Progenitor cell of endocrine pancreas (in vitro differentiated cells): Measurements from ENCODE around the gene RPL36. TPM values are rescaled to one million over a fixed set of nuclear protein-coding genes. Genes with fewer than 3 reads are reported as not detected.
A peak's percentile ranks its signal among the peaks of the same experiment; 100 is the strongest.
"Not testable (repeated sequence)": the region's sequence is repeated elsewhere in the genome, so short reads cannot be mapped to it uniquely, and the experiment has no call there.

Experiments used
- DNase-seq: peaks from one replicate; pipeline ENCODE4 v3.0.0; 2021; ENCODE audit warnings: low spot score; ENCODE audit not compliant: unreplicated experiment
- H3K27ac Mint-ChIP-seq: 2 replicates; pipeline ENCODE4 v1.8.0; 2021; ENCODE audit warnings: mild to moderate bottlenecking, moderate library complexity, mixed read lengths
- H3K27me3 Mint-ChIP-seq: 2 replicates; pipeline ENCODE4 v1.8.0; 2021; ENCODE audit warnings: mixed read lengths
- H3K36me3 Mint-ChIP-seq: 2 replicates; pipeline ENCODE4 v1.8.0; 2022; ENCODE audit warnings: mixed read lengths; ENCODE audit not compliant: insufficient read depth
- H3K4me1 Mint-ChIP-seq: 2 replicates; pipeline ENCODE4 v1.8.0; 2021; ENCODE audit warnings: low read depth, mixed read lengths
- H3K4me3 Mint-ChIP-seq: 2 replicates; pipeline ENCODE4 v1.8.0; 2021; ENCODE audit warnings: low read depth, mild to moderate bottlenecking, moderate library complexity, mixed read lengths
- H3K9me3 Mint-ChIP-seq: 2 replicates; pipeline ENCODE4 v1.8.0; 2021; ENCODE audit warnings: low read depth, mixed read lengths
- total RNA-seq: library from RNA; stranded (reverse); gene quantifications from 2 replicates; pipeline ENCODE4 v1.2.1, GENCODE V29; 2021
- TF ChIP-seq, protein P1 (sequence below): fragments of 200-600 bp; sonication (generic); IDR thresholded peaks from one replicate; pipeline ENCODE4 v1.5.0; 2021; ENCODE audit warnings: antibody characterized with exemption, mild to moderate bottlenecking; ENCODE audit not compliant: unreplicated experiment

Gene RPL36
- total RNA-seq, 1 donor from 2014 or later: 720 TPM

DNA sequence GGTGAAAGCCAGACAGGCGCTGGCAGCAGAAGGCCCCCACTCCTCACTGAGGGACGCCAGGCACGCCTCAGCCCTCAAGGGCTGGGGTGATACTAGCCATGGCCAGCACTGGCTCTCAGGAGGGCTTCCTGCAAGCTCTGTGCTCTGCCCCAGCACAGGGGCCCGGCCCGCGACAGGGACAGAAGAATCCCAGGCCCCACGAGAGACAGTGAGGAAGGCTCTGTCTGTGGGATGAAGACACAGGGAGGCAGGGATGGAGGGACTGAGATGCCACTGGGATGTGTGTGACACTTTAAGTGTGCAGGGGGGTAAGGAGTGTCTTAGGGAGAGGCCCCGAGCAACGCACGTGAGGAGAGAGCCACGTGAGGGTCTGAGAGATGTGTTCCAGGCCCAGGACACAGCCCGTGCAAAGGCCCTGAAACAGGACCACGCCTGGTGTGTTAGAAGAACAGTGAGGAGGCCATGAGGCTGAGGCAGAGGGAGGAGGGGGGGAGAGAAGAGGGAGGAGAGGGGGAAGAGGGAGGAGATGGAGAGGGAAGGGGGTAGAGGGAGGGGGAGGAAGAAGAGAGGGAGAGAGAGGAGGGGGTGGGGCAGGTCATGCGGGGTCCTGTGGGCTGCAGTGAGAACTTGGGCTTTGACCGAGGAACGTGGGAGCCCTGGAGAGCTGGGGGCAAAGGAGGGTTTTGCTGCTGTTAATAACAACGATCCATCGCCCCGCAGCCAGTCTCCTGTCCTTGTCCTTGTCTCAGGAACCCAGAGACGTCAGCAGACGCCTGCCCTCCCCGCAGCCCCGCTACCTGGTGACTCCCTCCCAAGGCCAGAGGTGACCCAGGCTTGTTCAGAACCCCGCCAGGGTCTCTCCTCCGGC is 7.2 kb downstream of the RPL36 start:
- H3K27ac Mint-ChIP-seq: peak overlapping the region; percentile 79
- peaks cover 16% of the 10 kb centered on the region for H3K36me3 Mint-ChIP-seq
- H3K4me1 Mint-ChIP-seq: no peaks in the 10 kb centered on the region
- TF ChIP-seq, protein P1, sequence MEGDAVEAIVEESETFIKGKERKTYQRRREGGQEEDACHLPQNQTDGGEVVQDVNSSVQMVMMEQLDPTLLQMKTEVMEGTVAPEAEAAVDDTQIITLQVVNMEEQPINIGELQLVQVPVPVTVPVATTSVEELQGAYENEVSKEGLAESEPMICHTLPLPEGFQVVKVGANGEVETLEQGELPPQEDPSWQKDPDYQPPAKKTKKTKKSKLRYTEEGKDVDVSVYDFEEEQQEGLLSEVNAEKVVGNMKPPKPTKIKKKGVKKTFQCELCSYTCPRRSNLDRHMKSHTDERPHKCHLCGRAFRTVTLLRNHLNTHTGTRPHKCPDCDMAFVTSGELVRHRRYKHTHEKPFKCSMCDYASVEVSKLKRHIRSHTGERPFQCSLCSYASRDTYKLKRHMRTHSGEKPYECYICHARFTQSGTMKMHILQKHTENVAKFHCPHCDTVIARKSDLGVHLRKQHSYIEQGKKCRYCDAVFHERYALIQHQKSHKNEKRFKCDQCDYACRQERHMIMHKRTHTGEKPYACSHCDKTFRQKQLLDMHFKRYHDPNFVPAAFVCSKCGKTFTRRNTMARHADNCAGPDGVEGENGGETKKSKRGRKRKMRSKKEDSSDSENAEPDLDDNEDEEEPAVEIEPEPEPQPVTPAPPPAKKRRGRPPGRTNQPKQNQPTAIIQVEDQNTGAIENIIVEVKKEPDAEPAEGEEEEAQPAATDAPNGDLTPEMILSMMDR: no peak
- H3K27me3 Mint-ChIP-seq: no peaks in the 10 kb centered on the region
- no peak for DNase-seq
- no peak overlapping the region for H3K4me3 Mint-ChIP-seq
- no peaks in the 10 kb centered on the region for H3K9me3 Mint-ChIP-seq

DNA sequence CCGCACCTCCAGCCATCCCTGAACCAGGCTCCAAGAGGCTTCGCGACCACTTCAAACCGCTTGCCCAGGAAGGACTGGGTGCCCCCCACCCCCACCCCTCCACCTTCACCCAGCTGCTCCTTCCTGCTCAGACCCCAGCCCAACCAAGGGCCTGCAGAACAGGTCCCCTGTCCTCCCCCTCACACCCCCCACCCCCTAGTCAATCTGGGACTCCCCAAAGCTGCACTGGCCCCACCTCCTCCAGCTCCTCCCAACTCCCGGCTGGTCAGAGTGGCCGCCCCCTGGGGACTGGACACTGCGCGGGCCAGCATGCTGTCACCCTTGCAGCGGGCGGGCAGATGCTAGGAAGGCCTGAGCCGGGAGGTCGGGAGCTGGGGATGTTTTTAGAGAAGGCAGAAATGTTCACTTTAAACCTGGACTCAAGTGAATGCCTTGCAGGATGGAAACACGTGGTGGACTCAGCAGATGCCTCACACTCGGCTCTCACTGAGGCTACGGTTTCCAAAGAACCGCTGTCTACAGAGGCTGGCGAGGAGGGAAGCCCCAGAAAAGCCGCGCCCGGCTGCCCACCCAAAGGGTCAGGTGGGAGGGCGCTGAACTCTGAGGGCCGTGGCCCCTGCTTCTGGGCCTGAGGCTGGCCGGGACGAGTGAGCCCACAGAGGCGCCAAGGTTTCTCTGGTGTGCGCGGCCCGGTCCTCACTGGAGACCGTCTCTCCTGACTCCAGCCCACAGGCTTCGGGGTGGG is 8.0 kb downstream of the RPL36 start:
- Mint-ChIP-seq H3K36me3 (peaks cover 16% of the 10 kb centered on the region), H3K27ac (no peak overlapping the region), H3K27me3 (no peaks in the 10 kb centered on the region), H3K9me3 (no peaks in the 10 kb centered on the region), H3K4me1 (no peaks in the 10 kb centered on the region), H3K4me3 (no peak overlapping the region)
- TF ChIP-seq, protein P1: no peak
- DNase-seq: no peak

DNA sequence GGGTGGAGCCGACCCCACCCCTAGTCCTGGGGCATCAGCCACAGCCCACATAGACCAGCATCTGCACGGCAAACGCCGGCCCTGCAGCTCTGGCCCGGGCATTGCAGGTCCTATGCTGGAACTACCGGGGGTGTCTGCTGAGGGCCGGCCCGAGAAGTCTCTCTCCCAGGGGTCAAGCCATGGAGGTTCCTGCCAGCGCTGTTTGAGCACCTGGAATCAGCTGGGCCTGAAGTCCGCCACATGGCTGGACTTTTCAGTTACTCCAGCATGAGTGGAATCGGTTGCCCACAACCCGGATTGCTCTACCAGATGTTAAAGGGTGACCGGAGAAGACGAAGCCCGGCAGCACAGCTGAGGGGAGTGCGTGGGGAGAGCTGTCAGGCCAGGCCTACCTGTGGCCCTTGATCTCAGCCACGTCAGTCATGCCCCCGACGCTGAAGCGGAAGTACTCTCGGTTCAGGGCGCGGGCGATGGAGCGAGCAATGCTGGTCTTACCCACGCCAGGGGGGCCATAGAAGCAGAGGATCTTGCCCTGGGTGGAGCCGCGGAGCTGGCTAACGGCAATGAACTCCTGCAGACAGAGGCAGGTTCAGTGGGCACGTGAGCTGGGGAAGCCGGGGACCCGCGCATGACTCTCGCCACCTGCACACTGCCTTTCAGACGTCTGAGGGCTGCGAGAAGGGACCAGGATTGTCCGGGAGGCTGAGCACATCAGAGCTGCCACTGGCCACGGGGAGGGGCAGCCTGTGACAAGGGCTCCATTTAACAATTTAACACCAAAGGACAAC is 8.7 kb downstream of the RPL36 start:
- Mint-ChIP-seq H3K4me1 (no peaks in the 10 kb centered on the region), H3K36me3 (peaks cover 24% of the 10 kb centered on the region), H3K4me3 (no peak overlapping the region), H3K27ac (peak overlapping the region; percentile 33), H3K27me3 (no peaks in the 10 kb centered on the region), H3K9me3 (no peaks in the 10 kb centered on the region)
- TF ChIP-seq, protein P1: no peak
- no peak for DNase-seq

DNA sequence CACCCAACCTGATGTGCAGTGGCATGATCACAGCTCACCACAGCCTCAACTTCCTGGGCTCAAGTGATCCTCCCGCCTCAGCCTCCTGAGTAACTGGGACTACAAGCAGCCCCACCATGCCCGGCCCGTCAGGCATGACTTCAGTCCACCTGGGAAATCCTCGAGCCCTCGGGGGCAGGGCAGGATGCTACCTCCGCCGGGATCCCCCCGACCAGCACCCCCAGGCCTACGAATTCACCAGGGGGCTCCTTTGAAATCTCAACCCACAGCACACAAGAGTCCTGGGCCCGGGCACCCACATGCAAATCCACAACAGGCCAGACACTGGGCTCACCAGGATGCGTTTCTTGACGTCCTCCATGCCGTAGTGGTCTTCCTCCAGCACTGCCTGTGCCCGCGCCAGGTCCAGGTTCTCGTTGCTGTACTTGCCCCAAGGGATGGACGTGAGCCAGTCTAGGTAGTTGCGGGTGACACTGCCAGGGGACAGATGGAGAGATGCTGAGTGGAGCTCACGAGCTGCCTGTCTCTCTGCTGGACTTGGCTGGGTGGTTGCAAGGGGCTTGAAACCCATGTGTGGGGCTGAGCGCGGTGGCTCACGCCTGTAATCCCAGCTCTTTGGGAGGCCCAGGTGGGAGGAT is 10.5 kb downstream of the RPL36 start:
- Mint-ChIP-seq H3K36me3 (peaks cover 26% of the 10 kb centered on the region), H3K4me3 (no peak overlapping the region), H3K9me3 (no peaks in the 10 kb centered on the region), H3K27me3 (no peaks in the 10 kb centered on the region), H3K27ac (no peak overlapping the region), H3K4me1 (no peaks in the 10 kb centered on the region)
- no peak for DNase-seq
- TF ChIP-seq, protein P1: no peak

DNA sequence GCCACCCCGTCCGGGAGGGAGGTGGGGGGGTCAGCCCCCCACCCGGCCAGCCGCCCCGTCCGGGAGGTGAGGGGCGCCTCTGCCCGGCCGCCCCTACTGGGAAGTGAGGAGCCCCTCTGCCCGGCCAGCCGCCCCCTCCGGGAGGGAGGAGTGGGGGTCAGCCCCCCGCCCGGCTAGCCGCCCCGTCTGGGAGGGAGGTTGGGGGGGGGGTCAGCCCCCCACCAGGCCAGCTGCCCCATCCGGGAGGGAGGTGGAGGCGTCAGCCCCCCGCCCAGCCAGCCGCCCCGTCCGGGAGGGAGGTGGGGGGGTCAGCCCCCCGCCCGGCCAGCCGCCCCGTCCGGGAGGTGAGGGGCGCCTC is 11.9 kb downstream of the RPL36 start:
- not testable (repeated sequence) for H3K27me3 Mint-ChIP-seq, DNase-seq, H3K9me3 Mint-ChIP-seq, H3K4me1 Mint-ChIP-seq, H3K4me3 Mint-ChIP-seq, H3K27ac Mint-ChIP-seq
- peaks cover 28% of the 10 kb centered on the region for H3K36me3 Mint-ChIP-seq
